Suprapubic skin (tissue), 4 donors: Measurements from ENCODE around the gene CALM3.

ENCODE experiments used
- CTCF ChIP-seq, 2 donors: fragments of 200-600 bp in 1 of 2; fragments of 450-650 bp in 1 of 2; sonication (generic) in 1 of 2; IDR thresholded peaks; one replicate each; pipeline ENCODE4 v1.5.1; 2016 to 2019; ENCODE audit warnings: antibody characterized with exemption in 2 of 2, mild to moderate bottlenecking in 1 of 2, moderate library complexity in 1 of 2
- EP300 ChIP-seq: sonication (generic); formaldehyde crosslinking; IDR thresholded peaks from one replicate; pipeline ENCODE4 v1.6.1; 2017; ENCODE audit warnings: antibody characterized with exemption
- POLR2A ChIP-seq, 2 donors: fragments of 450-650 bp; IDR thresholded peaks; one replicate each; pipeline ENCODE4 v1.6.1; 2017; ENCODE audit warnings: antibody characterized with exemption in 2 of 2, mild to moderate bottlenecking in 2 of 2, moderate library complexity in 2 of 2
- POLR2AphosphoS5 ChIP-seq, 3 donors: sonication (generic); formaldehyde crosslinking; IDR thresholded peaks; one replicate each; pipeline ENCODE4 v1.6.1; 2017; ENCODE audit warnings: antibody characterized with exemption in 3 of 3

- TF ChIP-seq CTCF (IDR thresholded peaks at IDR 0.05) (no peak), POLR2A (IDR thresholded peaks at IDR 0.05) (no peak), POLR2AphosphoS5 (IDR thresholded peaks at IDR 0.05) (no peak), EP300 (no peak)
Measured at GRCh38 chr19:46573679-46574498, 27.2 kb upstream of the CALM3 start.
